Activated T-helper 1 cell treated with anti-CD3 and anti-CD28 coated beads, Interleukin-2, amount 50 U/mL, for 16 hours (primary cell): ENCODE results near the gene CPM.
"Not testable (repeated sequence)": the region's sequence is repeated elsewhere in the genome, so short reads cannot be mapped to it uniquely, and the experiment has no call there.

Experiments
- DNase-seq, 2 donors: peaks; one replicate each; pipeline ENCODE4 v3.0.0-alpha.2; 2020; ENCODE audit warnings: low read depth in 1 of 2, low spot score in 1 of 2

The CPM gene

DNA sequence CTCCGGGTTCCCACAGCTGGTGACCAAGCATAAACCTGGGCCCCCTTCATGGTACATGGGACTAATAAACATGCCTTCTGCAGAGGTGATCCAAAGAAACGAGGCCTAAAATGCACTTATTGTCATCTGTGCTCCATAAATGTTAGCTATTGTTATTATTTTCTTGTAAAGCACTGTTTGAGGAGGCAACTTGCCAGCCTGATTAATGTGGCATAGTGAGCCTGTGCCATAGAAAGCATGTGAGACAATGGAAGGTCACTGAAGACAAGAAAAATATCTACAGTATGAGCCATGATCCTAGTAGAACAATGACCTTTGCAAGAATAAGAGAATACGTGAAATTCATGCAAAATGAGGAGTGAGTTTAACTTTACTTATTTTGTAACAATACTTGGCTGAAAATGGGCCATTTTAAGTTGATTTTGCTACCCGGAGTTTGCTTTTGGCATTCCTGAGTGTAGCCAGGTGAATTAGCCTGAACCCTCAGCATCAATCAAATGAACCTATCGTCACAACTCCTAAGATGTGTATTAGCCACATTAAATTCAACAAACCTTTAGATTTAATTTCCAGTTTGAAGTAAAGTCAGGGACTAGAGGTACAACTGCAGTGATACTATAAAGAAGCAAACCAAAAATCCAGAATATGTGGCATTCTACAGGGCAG is 52.2 kb downstream of the CPM start:
- no peak for DNase-seq

DNA sequence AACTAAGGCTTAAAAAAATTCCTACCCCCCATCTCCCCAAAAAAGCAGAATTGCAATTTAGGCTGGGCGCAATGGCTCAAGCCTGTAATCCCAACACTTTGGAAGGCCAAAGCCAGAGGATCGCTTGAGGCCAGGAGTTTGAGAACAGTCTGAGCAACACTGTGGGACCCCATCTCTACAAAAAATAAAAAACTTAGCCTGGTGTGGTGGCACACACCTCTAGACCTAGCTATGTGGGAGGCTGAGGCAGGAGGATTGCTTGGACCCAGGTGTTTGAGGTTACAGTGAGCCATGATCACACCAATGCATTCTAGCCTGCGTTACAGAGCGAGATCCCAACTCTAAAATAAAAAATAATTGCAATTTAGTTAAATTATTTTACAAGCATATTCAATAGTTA is 54.1 kb downstream of the CPM start:
- DNase-seq, result no peak

DNA sequence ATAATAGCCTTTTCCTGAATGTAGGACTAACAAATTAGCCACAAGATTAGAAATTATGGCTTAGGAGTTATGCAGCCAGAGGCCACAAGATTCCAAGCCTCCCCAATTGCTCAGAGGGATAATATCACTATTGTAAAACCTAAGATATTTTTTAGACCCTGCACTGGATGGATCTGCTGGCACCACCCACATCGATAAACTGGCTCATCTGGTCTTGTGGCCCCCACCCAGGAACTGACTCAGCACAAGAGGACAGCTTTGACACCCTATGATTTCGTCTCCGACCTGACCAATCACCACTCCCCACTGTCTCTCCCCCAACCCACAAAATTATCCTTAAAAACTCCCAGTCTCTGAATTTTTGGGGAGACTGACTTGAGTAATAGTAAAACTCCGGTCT is 54.7 kb downstream of the CPM start:
- no peak for DNase-seq

DNA sequence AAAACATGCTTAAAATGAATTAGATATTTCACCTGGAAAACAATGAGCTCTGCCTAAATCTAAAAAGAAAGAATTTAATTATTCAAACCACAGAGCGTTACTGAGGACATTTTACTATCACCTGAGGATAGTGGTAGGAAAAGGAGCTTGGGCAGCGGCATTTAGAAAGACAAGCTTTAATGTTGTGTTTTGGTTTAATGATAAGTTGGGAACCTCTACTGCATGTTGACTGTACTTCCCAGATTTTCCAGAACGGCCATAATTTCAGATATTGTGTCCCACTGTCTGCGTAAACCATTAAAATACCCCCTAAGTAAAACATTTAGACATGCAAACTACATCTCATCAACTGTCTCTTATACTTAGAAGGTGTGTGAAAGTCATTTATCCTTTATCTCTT is 55.4 kb downstream of the CPM start:
- DNase-seq, result no peak

DNA sequence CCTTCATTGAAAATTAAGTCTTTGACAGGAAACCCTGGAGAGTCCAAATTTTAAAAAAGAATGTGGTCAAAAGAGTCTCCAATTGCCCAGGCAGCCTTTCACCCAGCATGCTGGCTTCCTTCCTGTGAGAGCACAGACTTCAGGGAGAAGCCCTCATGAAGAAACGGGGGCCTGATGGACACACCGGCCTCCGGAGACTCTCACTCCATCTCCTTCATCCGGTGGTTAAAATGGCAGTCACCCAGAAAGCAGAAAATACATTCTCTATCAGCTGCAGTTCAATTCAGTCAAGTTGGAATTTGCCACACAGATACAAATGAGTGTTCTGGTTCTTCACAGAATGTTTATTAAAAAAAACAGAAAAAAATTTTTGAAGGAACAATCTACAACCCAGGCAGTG is 56.5 kb downstream of the CPM start:
- DNase-seq, result no peak

DNA sequence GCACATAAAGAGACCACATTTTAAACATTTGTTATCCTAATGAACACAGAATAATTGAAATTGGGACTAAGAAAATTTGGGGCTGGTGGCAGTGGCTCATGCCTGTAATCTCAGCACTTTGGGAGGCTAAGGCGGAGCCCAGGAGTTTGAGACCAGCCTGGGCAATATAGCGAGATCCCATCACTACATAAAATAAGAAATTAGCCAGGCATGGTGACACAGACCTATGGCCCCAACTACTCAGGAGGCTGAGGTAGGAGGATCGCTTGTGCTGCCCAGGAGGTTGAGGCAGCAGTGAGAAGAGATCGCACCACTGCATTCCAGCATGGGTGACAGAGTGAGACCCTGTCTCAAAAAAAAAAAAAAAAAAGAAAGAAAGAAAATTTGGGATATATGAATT is 59.7 kb downstream of the CPM start:
- DNase-seq, result no peak

DNA sequence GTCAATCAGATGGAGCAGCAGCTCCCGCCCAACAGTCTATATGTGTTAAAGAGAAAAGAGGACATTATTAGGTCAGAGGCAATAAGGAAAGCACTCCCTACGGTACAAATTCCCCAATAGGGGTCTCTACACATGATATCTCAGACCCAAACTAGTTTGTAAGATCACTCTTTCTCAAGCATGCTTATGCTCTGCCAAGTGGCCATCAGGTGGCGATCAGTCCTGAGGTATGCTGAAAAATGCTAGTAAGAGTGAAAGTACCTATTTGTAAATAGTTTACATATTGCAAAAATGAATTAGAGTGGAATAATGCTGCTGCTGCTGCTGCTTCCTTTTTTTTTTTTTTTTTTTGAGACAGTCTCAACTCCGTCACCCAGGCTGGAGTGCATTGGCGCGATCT is 61.0 kb downstream of the CPM start:
- DNase-seq, result no peak

DNA sequence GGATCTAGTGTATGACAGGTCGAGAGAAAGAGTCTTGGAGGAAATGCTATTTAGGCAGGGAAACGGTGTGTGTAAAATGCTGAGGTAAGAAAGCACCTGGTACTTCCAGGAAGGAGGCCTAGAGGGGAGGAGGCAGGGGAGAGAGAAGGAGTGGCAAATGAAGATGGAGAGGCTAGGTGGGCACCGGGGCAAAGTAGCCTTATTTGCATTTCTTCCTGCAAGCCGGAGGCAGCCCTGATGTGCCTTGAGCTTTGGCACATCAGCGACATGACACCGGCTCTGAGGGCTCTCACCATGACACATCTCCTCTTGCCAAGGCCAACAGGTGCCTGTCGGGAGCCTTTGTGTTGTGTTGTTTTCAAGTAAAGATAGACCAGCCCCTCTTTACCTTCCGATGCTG is 61.6 kb downstream of the CPM start:
- DNase-seq, result no peak

DNA sequence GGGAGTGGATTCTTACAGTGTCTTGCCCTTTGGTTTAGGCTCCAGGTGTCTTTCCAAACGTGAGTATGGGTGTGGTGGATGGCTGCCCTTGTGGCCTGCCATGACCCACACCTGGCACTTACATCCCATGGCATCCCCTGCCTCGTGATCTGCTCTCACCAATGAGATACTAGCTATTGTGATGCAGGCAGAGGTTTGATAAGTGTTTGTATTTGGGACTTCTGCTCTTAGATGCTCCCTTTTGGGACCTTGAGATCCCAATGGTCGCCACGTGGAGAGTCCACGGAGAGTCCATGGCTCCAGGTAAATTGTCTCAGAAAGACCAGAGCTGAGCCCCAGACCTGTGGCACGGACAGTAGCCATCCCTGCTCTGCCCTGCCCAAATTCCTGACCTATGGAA is 62.5 kb downstream of the CPM start:
- no peak for DNase-seq

DNA sequence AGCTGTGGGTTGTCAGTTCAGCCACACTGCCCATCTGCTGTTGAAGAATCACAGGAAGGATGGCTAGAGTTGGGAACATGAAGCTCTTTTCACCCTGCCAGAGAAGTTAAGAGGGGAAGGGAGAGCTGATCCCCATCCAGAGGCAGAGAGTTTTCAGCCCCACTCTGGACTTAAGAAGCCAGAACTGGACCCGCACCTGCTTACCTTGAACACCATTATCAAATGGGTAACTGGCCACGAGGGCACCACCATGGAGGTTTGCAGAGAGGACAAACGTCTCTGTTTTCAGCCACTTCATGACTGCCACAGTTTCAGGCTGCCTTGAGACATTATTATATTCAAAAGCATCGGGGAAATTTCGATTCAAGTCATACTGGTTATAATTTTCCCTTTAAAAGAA is 63.0 kb downstream of the CPM start:
- no peak for DNase-seq

DNA sequence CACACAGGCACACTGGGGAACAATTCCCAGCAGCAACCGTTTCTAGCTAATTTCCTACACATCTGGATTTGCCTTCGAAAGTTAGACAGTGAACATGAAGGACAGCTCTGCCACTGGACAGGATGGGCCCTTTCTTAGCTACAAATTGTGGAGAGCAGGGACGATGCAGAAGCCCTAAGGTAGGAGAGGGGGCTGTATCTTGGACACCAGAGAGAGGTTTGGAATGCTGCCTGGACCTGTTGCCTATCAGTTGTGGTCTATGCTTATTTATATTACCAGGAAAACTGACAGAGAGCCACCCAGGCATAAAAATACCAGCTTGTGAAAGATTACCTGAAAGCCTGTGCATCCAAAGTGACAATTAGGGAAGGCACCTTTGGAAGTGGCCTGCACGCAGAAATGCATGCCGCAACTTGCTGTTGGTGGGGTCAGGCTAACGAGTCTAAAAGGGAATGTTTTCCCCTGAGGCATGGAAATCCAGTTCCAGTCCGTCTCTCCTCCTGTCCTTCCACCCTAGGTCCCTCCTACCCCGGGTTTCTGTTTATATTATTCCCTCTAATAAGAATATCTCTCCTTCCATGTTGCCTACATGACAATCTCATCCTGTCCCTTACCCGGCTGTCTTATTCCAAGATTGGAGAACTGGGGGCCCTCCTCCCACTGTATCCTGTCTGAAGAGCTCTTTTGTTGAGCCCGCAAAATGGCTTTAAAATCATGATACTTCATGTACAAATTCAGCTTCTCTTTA is 64.8 kb downstream of the CPM start:
- DNase-seq, result no peak

DNA sequence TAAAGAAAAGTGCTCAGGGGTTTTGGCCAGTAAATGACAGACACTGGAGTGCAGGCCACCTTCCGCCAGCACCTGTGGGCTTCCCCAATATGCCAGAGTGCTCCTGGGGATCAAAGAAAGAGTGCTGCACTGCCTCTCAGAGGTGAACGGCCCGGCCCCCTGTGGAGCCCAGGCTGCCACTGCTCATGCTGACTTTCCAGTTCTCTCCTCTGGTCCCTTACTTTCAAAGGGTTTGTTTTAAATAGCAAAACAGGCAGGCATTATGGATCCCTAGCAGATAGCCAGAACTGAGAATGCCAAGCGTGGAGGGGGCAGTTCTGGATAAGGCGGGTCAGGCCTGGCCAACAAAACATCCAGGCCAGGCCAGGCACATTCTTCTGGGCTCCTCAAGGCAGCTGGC is 65.4 kb downstream of the CPM start:
- no peak for DNase-seq

DNA sequence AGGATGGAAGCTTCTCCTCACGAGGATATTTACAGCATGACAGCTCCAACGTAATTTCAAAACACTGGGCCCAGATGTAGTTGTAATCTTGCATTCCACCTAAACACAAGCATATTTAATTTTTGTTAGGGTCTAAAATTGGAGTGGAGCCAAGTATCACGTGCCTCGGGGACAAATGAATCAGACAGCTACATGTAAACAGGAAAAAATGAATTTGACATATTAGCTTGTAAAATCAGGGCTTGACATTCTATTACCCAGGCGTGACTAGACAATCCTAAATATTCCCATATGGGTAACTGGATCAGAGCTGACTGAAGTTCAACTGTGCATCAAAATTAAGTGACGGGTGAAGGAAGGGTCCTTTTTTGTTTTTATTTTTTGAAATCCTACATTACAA is 66.0 kb downstream of the CPM start:
- DNase-seq, result no peak

DNA sequence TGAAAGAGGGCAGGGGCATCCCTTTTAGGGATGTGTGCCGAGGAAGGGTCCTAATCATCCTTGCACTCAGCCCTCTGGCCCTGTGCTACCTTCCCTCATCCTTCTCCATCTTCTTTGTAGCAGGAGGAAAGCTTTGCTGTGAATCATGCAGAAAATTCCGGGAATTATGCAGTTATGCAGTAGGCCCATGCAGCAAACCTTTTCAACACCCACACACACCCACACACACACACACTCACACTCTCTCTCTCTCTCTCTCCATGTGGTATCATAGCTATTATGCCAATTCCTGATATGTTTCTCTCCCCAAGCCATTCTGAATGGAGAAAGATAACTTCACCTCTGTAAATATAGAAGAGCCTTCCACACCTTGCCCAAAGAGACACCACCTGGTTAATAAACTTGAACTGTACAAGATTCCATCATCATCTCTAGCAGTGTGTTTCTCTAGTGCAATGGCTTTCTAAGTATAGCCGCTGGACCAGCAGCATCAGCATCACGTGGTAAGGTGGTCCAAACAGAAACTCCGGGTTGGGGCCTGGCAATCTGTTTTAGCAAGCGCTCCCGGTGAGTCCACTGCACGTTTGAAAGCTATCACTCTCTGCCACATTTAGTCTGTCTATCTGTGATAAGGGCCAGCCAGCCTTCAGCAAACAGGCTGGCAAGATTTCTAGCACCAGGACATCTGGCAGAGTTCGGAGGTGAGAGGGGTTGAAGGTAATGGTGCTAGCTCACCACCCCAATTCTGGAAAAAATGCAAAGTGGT is 67.4 kb downstream of the CPM start:
- no peak for DNase-seq

DNA sequence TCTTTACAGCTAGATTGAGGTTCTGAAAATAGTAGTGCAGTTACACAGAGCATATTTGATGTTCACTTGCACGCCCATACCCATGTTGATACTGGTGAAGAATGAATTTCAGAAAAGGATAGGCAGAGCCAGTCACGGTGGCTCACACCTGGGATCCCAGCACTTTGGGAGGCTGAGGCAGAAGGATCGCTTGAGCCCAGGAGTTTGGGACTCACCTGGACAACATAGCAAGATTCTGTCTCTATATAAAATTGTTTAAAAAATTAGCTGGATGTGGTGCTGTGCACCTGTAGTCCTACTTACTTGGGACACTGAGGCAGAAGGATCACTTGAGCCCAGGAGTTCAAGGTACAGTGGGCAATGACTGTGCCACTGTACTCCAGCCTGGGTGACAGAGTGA is 68.4 kb downstream of the CPM start:
- DNase-seq, result no peak

DNA sequence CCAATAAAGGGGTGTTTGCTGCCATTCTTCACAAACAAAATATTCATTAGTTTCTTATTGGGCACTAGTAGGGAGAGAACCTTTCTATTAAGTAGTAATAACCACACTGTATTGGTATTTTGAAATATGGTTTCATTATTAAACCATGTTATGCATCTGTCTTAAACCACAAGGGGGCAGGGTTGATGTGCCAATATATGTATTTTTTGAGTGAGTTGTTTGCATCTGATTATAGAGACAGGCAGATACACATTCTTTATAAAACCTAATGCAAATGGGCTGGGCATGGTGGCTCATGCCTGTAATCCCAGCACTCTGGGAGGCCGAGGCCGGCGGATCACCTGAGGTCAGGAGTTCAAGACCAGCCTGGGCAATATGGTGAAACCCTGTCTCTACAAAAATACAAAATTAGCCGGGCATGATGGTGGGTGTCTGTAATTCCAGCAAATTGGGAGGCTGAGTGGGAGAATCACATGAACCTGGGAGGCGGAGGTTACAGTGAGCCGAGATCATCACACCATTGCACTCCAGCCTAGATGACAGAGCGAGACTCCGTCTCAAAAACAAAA is 69.0 kb downstream of the CPM start:
- DNase-seq, result not testable (repeated sequence)

DNA sequence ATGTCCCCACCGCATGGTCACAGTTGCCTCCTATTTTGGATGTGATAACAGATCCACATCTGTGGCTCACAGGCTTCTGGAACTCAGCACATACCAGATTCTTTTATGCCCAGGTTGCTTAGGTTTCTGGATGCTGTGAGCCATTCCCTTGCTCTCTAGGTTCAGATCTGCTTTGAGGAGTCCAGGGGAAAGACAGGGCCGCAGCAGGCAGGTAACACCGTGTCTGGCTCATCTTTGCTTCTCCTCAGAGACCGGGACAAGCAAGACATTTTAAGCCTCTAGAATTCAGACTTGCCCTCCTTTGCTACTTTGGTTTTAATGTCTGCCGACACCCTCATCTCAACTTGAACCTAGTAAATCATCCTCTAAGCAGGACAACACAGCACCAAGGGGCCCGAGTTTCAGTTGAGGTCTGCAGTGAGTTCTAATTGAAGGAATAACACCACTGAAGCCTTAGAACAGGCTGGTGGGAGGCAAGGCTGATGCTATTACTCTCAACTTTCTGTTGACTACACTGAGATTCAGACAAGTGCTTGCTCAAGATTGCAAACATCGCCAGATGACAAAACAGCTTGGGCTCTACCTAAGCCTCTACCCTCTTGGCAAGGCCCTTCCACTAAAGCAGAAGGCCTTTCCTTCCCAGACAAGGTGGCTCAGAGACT is 69.7 kb downstream of the CPM start:
- DNase-seq, result no peak

DNA sequence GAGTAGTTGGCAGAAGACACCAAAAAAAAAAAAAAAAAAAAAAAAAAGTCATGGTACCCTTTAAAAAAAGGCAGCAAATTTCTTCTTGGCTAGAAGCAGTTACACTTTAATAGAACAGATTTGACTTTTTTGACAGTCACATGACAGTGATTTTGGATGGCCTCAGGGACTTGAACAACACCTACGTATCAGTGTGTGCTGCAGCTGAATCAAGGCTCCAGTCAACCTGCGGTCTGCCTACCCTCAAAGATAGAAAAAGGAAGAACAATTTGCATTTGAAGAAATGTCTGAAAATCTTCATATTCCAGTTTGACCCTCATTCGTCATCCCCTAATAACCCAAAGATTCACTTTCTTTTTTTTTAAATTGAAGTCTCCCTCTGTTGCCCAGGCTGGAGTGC is 71.1 kb downstream of the CPM start:
- DNase-seq, result no peak

DNA sequence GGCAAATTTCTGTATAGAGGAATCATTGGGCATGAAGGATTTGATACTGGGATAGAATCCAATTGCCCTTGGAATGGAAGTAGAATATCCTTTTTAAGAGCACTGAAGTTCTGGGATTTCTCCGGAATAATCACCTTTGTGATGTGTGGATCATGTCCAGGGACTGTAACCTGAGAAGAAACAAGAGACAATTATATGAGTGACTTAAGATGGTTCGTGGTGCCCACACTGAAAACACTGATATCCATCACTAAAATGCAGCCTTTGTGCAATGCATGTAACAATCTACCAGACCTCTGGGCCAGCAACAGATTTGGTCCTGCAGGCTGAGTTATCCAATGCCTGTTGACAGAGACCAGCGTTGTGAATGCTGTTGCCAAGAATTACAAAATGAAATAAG is 76.5 kb downstream of the CPM start:
- no peak for DNase-seq

DNA sequence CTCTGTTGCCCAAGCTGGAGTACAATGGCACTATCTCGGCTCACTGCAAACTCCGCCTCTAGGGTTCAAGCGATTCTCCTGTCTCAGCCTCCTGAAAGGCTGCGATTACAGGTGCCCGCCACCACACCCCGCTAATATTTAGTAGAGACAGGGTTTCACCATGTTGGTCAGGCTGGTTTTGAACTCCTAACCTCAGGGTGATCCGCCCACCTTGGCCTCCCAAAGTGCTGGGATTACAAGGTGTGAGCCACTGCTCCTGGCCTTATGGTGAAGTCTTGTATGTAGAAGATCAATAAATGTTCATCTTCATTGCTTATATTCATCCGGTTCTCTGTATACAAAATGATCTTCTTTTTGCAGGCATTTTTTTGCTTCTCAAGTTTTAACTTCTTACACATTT is 77.2 kb downstream of the CPM start:
- DNase-seq, result no peak

DNA sequence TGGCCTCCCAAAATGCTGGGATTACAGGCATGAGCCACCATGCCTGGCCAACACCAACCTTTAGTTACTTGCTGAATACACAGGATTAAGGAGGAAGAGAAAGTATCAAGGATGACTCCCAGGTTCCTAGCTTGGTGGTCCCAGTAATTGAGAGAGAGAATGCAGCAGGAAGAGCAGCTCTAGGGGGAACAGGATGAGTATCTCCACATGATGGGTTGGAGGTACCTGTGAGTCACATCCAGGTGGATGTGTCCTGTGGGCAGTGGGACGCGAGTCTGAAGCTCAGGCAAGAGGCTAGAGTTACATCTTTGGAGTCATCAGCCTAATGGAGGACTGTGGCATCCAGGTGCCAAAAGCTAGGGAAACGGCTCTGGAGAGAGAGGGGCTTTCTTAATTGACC is 77.9 kb downstream of the CPM start:
- DNase-seq, result no peak

DNA sequence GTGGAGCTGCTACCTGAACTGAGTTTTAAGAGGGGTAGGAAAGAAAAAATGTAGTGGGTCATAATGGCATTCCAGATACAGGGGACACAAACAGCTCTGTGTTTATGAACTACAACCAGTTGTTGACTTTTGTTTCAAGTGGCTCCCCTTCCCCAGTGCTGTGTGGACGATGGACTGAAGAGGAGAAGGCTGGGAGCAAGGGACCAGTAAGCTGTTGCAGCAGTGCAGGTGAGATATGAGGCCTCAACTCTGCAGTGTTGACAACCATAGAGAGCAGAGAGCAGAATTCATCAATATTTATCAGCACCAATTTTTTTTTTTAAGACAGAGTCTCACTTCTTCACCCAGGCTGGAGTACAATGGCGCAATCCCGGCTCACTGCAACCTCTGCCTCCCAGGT is 78.4 kb downstream of the CPM start:
- no peak for DNase-seq
